Left lung (tissue), 10 donors: ENCODE data around the gene ISLR. TPM values are rescaled to one million over a fixed set of nuclear protein-coding genes. Genes with fewer than 3 reads are reported as not detected.

ENCODE experiments used
- ATAC-seq: fragments of 200-7000 bp; cut with Tn5 transposase; one replicate; pipeline ENCODE4 v1.9.1; 2020; ENCODE audit warnings: moderate library complexity
- DNase-seq, 4 donors: peaks; one replicate each; pipeline ENCODE4 v3.0.0-alpha.2; 2013 to 2020
- H3K27ac ChIP-seq, 2 donors: fragments of 200-600 bp; sonication (generic) in 1 of 2; one replicate each; pipeline versions ENCODE4 v1.5.0 to v1.8.0; 2020 to 2021
- H3K27me3 ChIP-seq, 2 donors: fragments of 200-600 bp; sonication (generic) in 1 of 2; one replicate each; pipeline versions ENCODE4 v1.5.0 to v1.8.0; 2020 to 2021
- H3K36me3 ChIP-seq, 2 donors: fragments of 200-600 bp; sonication (generic) in 1 of 2; one replicate each; pipeline versions ENCODE4 v1.5.0 to v1.8.0; 2020 to 2021
- H3K4me1 ChIP-seq, 2 donors: fragments of 200-600 bp; one replicate each; pipeline ENCODE4 v1.8.0; 2021
- H3K4me3 ChIP-seq, 2 donors: fragments of 200-600 bp; sonication (generic) in 1 of 2; one replicate each; pipeline versions ENCODE4 v1.5.0 to v1.8.0; 2020 to 2021; ENCODE audit warnings: mild to moderate bottlenecking in 1 of 2
- H3K9me3 ChIP-seq, 2 donors: fragments of 200-600 bp; sonication (generic) in 1 of 2; one replicate each; pipeline versions ENCODE4 v1.5.0 to v1.8.0; 2020 to 2021
- CTCF ChIP-seq, 2 donors: fragments of 200-600 bp; sonication (generic) in 1 of 2; IDR thresholded peaks; one replicate each; pipeline versions ENCODE4 v1.5.0 to v1.8.0; 2021; ENCODE audit warnings: antibody characterized with exemption in 2 of 2
- intact Hi-C, 2 donors: fragments of 100-400 bp; cut with DNase I; formaldehyde crosslinking; loops; one replicate each; pipeline versions ENCODE4 v1.11.2 to v1.14.2; 2022
- polyA plus RNA-seq, 6 donors: library from polyadenylated mRNA; unstranded; fragments of 120-200 nt; gene quantifications; one replicate each; pipeline ENCODE4 v1.2.1, GENCODE V29; 2013; ENCODE audit not compliant: insufficient read length in 6 of 6
- total RNA-seq, 2 donors: library from RNA; stranded (reverse); fragmentation: NEBNext Ultra II Directional; extraction: Animal tissue kit (Norgen Biotek cat#: 25700); gene quantifications; one replicate each; pipeline ENCODE4 v1.2.1, GENCODE V29; 2021
- donor health status: DM: no; HTN: yes; CAD: no.
- donor health status: DM: no; HTN: no; CAD: no.

ISLR gene
- total and polyA plus RNA-seq, 8 donors = 10.4 to 60.1 (median 52.6) TPM

DNA sequence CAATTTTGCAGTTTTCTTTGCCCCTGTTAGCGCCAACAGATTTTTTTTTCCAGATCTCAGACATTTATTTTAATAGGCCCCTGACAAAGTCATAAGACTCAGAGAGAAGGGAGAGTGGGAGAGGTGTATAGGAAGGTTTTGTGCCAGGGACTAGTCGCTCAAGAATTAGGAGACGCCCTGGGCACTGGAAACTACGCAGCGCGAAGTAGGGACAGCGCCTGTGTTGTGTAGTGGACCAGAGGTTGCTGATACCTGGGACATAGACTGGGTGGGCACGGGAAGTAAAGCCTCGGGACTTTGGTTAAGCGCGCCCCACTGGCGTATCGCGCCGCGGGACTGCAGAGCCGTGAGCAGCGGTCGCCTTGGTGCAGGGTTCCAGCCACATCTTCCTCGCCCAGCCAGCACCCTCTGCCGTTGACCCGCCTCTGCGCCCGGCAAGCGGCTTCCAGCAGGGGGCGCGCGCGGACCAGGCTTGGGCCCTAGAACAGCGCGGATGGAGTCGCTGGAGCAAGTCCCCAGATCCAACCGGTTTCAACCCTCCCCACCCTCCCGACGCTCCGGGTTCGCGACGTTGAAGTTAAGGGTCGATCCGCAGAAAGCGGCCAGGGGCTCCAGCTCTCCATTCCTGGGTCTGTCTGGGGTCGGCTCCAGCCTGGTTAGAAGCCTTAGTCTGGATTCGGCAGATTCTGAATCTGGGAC lies 46.1 kb upstream of the ISLR start:
- DNase-seq (peak; percentile 75 to 97 (median 88)), ATAC-seq (peak; percentile 99)
- H3K27me3 ChIP-seq = peaks cover 47 to 97% of the 10 kb centered on the region in 2 donors
- intact Hi-C loops = loop anchor here (2.0 to 10.0 kb wide), 2 partner anchors 177 to 179 kb away; no protein-coding TSS in a partner anchor
- peak overlapping the region; percentile 6 to 17 for H3K4me3 ChIP-seq
- no peak overlapping the region for H3K27ac ChIP-seq
- H3K36me3 ChIP-seq = no peaks in the 10 kb centered on the region
- H3K4me1 ChIP-seq = peaks cover 4 to 34% of the 10 kb centered on the region in 2 donors
- peak; percentile 94 to 97 for TF ChIP-seq CTCF (IDR thresholded peaks at IDR 0.05)
- no peaks in the 10 kb centered on the region for H3K9me3 ChIP-seq

DNA sequence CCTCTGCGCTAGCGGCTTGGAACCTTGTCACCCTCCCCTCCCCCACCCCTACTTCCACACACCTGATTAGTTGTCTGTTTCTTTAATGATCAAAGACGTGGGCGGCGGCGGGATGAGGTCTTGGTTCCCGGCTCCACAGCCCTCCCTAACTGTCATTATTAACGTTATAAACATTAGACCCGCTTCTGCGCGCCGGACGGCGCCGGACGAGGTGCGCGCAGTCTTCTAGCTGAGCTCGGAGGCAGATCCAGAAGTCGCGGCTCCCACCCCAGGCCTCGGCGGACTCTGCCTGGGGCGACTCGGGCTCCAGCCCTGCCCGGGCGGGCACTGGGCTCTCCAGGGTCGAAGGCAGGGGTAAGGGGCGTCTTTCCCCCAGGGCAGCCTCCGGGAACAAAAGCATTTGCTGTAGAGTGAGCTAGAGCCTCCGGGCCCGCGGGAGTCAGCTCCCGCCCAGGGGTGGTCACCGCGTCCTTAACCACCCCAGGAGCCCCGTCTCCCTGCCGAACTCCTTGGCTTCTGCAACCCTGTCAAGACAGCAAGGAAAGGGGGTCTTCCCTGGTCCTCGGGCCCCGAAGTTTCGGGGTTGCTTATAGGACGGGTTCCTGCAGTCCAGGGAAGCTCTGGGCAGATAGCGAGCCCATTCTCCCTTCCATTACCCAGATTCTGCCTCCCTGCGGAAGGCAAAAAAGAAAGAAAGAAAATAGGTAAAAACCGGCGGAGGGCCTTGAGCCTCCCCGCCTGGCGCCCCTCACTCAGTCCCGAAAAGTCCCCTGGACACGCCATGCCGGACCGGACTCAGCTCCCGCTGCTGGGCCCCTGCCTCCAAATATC lies 45.3 kb upstream of the ISLR start:
- intact Hi-C loops = loop anchor here (2.0 to 10.0 kb wide), 2 partner anchors 177 to 179 kb away; no protein-coding TSS in a partner anchor
- Histone ChIP-seq H3K4me3 (peak overlapping the region; percentile 6 to 17), H3K4me1 (peaks cover 4 to 37% of the 10 kb centered on the region in 2 donors), H3K9me3 (no peaks in the 10 kb centered on the region), H3K27ac (no peak overlapping the region), H3K36me3 (no peaks in the 10 kb centered on the region), H3K27me3 (peaks cover 55 to 98% of the 10 kb centered on the region in 2 donors)
- peak in 1 of 4 donors; percentile 62 for DNase-seq
- peak; percentile 42 for ATAC-seq
- TF ChIP-seq CTCF (IDR thresholded peaks at IDR 0.05) = no peak

DNA sequence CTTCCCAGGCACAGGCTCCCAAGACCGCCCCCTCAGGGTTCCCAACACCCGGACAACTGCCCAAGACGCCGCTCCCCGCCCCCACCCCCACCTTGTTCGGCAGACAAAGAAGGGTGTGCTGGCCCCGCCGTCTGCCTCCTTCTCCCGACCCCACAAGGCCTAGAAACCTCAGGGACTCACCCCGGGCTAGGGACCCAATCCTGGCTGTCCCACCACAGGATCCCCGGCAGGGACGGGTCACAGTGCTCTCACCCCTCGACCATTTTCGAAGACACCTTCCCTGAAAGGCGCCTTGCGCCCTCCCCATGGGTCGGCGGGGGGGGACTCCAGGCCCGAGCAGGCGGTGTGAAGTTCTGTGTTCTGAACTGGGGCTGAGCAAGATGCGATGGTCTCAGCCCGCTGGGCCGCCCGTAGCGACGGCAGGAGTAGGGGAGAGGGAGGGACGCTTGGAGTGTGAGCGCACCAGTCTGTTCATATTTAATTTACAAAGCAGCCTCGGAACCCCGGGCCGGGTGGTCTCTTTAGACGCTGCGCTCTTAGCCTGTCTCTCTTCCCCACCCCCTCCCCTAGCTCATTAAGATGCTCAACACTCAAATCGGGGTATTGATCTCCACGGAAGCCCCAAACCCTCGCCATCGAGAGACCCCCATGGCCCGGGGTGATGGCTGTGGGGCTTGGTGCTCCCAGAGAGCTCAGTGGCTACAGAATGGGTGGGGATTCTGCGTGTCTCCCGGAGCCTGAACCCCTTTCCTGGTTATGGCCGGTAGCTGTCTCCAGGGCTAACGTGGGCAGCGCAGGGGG lies 44.5 kb upstream of the ISLR start:
- intact Hi-C loops = loop anchor here in 1 of 2 donors (10.0 kb wide), 1 partner anchor 176 kb away; no protein-coding TSS in a partner anchor

GRCh38 chr15:74129586-74130154 lies 43.8 kb upstream of the ISLR start:
- intact Hi-C loops = loop anchor here in 1 of 2 donors (10.0 kb wide), 1 partner anchor 175 kb away; no protein-coding TSS in a partner anchor
- peaks cover 70 to 98% of the 10 kb centered on the region in 2 donors for H3K27me3 ChIP-seq
- ATAC-seq (no peak), DNase-seq (peak in 1 of 4 donors; percentile 56)
- H3K27ac ChIP-seq = no peak overlapping the region
- H3K4me1 ChIP-seq = peaks cover 4 to 43% of the 10 kb centered on the region in 2 donors
- H3K4me3 ChIP-seq = peak overlapping the region in 1 of 2 donors; percentile 17
- no peak for TF ChIP-seq CTCF (IDR thresholded peaks at IDR 0.05)
- H3K9me3 ChIP-seq = no peaks in the 10 kb centered on the region
- H3K36me3 ChIP-seq = no peaks in the 10 kb centered on the region

More for the DNA sequence above, 44.5 kb upstream of the ISLR start:
- peaks cover 4 to 37% of the 10 kb centered on the region in 2 donors for H3K4me1 ChIP-seq
- H3K36me3 ChIP-seq = no peaks in the 10 kb centered on the region
- TF ChIP-seq CTCF (IDR thresholded peaks at IDR 0.05) = no peak
- H3K27me3 ChIP-seq = peaks cover 63 to 98% of the 10 kb centered on the region in 2 donors
- DNase-seq (peak in 2 of 4 donors; percentile 14 to 58), ATAC-seq (no peak)
- peak overlapping the region in 1 of 2 donors; percentile 17 for H3K4me3 ChIP-seq
- H3K27ac ChIP-seq = no peak overlapping the region
- H3K9me3 ChIP-seq = no peaks in the 10 kb centered on the region
